Measurements from ENCODE around the gene FRMD4B. TPM values are rescaled to one million over a fixed set of nuclear protein-coding genes. Genes with fewer than 3 reads are reported as not detected.

Gene FRMD4B
- total RNA-seq, 6 donors from 2014 or later = 48.0 to 136 (median 62.8) TPM

DNA sequence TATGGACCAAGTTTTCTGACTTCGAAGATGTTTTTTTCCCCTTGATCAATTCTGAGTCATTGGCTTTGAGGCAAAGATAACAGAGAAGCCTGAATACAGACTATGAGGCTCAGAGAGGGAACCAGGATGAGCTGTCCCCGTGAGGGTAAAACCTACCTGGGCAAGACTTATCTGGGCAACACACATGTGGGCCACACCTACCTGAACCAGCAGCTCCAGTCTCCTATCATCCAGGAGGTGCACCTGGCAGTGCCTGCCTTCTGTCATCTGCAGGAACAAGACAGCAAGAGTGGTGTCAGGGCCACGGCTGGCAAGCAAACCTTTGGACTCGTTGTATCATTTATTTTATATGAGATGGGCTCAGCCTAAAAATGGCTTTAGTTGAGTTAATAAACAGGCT lies 72.6 kb downstream of the FRMD4B start:
- no peaks in the 10 kb centered on the region for H3K9me3 ChIP-seq
- no peaks in the 10 kb centered on the region for H3K4me1 ChIP-seq
- 69 to 71% methylated on average over 4 of the region's 4 CpGs for WGBS, 2 donors
- H3K36me3 ChIP-seq = peaks cover 0 to 37% (median 8%) of the 10 kb centered on the region in 4 donors
- no peak overlapping the region for H3K4me3 ChIP-seq
- TF ChIP-seq EP300 (IDR thresholded peaks at IDR 0.05) (no peak), POLR2A (IDR thresholded peaks at IDR 0.05) (no peak), POLR2AphosphoS5 (IDR thresholded peaks at IDR 0.05) (no peak), CTCF (IDR thresholded peaks at IDR 0.05) (no peak)
- no peak overlapping the region for H3K27ac ChIP-seq
- no peak for DNase-seq
- no peak for ATAC-seq (ENCODE audit: low FRiP score in 2 of 2)
- no peaks in the 10 kb centered on the region for H3K27me3 ChIP-seq

DNA sequence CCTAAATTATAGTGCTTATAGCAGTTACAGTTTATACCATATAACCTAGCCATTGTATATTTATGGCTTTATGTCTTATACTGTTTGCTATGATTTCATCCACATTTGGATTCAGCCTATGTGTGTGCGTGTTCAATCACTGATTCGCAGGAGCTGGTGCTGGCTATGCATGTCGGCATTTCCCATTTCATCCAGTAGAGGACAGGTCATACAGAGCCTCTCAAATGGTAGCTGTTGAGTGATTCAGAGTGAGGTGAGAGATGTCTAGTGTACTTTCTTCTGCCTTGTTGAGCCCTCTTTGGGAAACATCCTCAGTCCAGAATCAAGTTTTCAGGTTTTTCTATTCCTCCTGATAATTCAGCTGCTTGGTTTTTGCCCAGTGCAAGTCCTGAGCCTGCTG lies 76.1 kb downstream of the FRMD4B start:
- H3K9me3 ChIP-seq = no peaks in the 10 kb centered on the region
- WGBS, 2 donors = 83% methylated on average over 3 of the region's 3 CpGs
- DNase-seq (no peak), ATAC-seq (ENCODE audit: low FRiP score in 2 of 2) (no peak)
- TF ChIP-seq CTCF (IDR thresholded peaks at IDR 0.05) (peak in 3 of 6 experiments; percentile 21 to 50 (median 36)), POLR2AphosphoS5 (IDR thresholded peaks at IDR 0.05) (no peak)
- peaks cover 8 to 11% (median 9%) of the 10 kb centered on the region in 4 donors for H3K4me1 ChIP-seq
- H3K27me3 ChIP-seq = no peaks in the 10 kb centered on the region
- H3K27ac ChIP-seq = no peak overlapping the region
- H3K4me3 ChIP-seq = no peak overlapping the region
- peaks cover 0 to 44% (median 8%) of the 10 kb centered on the region in 4 donors for H3K36me3 ChIP-seq

DNA sequence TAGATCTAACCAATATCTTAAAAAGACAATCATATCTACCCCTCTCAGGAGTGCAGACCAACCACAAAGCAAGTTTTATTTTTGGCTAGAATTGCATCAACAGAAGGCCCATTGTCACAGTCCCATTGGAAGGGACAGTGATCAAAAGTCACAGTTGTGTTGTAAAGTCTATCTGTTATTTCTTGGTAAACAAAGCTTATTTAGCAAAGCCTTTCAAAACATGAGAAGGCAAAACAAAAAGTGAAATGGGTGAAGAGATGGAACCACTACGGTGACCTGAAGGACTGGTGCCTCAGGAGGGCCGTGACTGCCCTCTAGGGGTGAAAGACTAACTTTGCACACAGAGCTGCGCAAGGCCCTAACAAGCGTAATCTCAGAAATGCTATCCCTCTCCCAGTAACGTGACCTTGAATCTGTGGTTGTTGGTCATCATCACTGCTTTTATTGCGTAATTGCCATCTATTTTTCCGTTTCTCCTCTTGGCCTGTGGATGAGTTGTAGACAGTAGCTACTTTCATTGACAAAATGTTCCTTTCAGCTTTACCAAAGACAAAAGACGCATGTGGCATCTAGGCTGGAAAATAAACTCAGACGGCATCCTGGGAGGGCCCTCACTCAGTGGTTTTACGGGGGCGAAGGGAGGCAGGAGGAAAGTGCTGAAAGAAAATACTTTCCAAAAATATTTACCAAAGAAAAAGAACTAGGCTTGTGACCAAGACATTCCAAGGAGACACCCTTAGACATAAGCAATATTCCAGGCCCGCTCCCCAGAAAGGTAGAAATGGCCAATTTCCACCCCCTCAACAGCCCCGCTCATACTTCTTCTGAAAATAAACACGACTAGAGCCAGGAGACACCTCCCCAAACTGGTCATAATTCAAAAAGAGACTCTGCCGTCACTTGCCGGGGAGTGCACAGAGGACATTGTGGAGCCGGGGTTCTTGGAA lies 79.4 kb downstream of the FRMD4B start:
- Histone ChIP-seq H3K27ac (peak overlapping the region; percentile 43 to 65 (median 56)), H3K27me3 (no peaks in the 10 kb centered on the region), H3K36me3 (peaks cover 0 to 39% (median 3%) of the 10 kb centered on the region in 4 donors), H3K4me1 (peaks cover 8 to 13% (median 9%) of the 10 kb centered on the region in 4 donors), H3K9me3 (no peaks in the 10 kb centered on the region), H3K4me3 (no peak overlapping the region)
- ATAC-seq (ENCODE audit: low FRiP score in 2 of 2) (peak; percentile 96 to 98), DNase-seq (peak in 1 of 2 donors; percentile 81)
- TF ChIP-seq CTCF (IDR thresholded peaks at IDR 0.05) = peak; percentile 84 to 92 (median 87)
- TF ChIP-seq POLR2AphosphoS5 (IDR thresholded peaks at IDR 0.05) = peak; percentile 37 to 65
- TF ChIP-seq EP300 (IDR thresholded peaks at IDR 0.05) = peak in 2 of 4 donors; percentile 23 to 46
- no peak for TF ChIP-seq POLR2A (IDR thresholded peaks at IDR 0.05)
- WGBS, 2 donors = 32 to 36% methylated on average over 16 to 17 of the region's 17 CpGs

DNA sequence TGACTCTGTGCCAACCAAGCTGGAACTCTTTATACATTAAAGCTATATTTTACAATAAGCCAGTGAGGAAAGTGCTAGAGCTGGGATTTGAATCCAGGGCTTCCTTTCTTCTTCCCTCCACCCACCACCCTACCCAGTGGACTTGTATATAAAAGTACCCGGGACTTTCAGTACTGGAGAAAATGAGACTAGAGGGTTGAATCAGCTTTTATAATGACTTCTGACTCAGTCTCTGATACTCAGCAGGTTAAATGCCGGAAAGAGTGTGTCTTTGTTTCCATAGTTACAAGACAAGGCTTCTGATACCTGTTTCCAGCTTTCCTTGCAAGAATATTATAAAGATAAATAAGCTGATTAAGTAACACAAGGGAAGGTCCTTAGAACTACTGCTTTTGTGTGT lies 80.9 kb downstream of the FRMD4B start:
- H3K27me3 ChIP-seq = no peaks in the 10 kb centered on the region
- ATAC-seq (ENCODE audit: low FRiP score in 2 of 2) (no peak), DNase-seq (no peak)
- 65 to 74% methylated on average over 2 of the region's 2 CpGs for WGBS, 2 donors
- H3K4me3 ChIP-seq = no peak overlapping the region
- H3K36me3 ChIP-seq = peaks cover 0 to 40% (median 7%) of the 10 kb centered on the region in 4 donors
- H3K4me1 ChIP-seq = peaks cover 8 to 19% (median 11%) of the 10 kb centered on the region in 4 donors
- no peak for TF ChIP-seq CTCF (IDR thresholded peaks at IDR 0.05)
- TF ChIP-seq POLR2AphosphoS5 (IDR thresholded peaks at IDR 0.05) = no peak
- TF ChIP-seq EP300 (IDR thresholded peaks at IDR 0.05) = no peak
- H3K9me3 ChIP-seq = no peaks in the 10 kb centered on the region
- peak overlapping the region in 1 of 4 donors; percentile 37 for H3K27ac ChIP-seq

Measured in upper lobe of left lung (tissue), 6 donors.